Measurements from ENCODE around the gene CRYBG3.

The CRYBG3 gene

GRCh38 chr3:97949743-97950142 lies 127.9 kb downstream of the CRYBG3 start:
- no peak for DNase-seq

DNA sequence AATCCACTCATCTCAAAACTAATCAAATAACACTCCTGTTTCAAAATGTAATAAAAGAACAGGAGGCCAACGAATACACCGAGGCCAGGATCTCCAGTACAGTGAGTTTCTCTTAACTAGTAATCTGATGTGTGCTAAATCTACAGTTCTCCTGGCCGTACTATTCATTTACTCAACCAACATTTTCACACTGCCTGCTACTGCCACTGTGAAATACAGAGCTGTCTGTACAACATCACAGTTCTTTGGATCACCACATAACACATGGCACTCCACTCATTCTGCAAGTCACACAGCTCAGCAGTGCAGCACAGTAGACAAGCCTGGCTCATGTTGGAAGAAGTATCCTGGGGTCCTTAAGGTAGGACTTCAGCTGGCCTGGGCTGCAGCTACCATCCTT lies 128.5 kb downstream of the CRYBG3 start:
- DNase-seq = no peak

GRCh38 chr3:97952280-97952679 lies 130.5 kb downstream of the CRYBG3 start:
- DNase-seq = no peak

- DNase-seq = no peak
Observed at GRCh38 chr3:97952872-97953271, 131.1 kb downstream of the CRYBG3 start.

DNA sequence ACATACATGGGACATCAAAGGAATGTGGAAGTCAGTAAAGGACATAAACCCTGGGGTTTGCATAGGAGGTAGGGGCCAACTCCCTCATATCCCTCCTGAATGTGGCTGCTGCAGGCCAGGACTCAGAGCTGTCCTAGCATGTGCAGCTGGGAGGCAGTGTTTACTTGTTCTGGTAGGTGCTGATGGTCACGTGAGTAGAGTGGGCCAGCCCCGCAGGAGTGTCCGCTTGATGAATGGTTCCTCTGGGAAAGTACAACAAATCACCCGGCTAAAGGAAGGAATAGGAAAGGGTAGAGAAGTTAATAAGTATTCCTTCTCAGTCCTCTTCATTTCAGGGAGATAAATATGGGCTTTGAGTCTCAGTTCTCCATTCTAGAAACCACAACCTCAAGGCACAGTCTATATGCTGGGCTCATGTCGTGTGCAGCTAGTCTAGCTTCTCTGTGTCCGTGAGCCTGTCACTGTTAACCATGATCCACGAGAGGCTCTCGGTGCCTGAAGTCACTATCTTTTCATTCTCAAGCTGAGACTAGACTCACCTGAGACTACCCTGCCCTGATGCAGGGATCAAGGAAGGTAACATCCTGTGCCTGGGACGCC lies 132.5 kb downstream of the CRYBG3 start:
- no peak for DNase-seq

DNA sequence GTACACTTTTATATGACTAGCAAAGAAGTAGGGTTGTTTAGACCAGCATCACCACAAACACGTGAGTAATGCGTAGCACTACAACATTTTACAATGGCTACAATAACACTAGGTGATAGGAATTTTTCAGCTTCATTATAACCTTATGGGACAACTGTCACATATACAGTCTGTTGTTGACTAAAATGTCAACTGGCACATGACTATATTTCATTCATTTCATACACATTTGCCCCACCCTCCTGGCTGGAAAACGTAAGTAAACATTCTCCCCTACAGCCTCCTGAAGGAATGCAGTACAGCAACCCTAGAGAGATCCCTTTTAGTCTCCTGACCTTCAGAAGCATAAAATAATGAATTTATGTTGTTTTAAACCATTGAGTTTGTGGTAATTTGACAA lies 134.2 kb downstream of the CRYBG3 start:
- DNase-seq = no peak

- DNase-seq = no peak
Observed at GRCh38 chr3:97957617-97958311, 136.0 kb downstream of the CRYBG3 start.

DNA sequence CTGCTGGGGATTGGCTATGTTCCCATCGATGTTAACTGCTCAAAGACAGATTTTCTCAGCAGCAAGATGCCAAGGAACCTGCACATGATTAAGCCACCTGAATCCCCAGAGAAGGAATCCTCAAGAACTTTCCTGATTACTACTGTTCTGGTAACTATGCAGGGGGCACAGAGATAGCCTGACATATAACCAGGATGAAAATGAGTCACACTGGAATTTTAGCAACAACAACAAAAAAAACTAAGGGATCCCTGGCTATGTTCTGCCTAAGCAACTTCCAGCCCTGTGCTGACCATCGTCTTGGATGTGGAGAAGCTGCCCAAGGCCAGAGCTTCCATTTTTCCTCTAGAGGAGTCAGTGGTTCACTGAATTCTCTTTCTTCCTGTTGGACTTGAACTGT lies 136.6 kb downstream of the CRYBG3 start:
- no peak for DNase-seq

DNA sequence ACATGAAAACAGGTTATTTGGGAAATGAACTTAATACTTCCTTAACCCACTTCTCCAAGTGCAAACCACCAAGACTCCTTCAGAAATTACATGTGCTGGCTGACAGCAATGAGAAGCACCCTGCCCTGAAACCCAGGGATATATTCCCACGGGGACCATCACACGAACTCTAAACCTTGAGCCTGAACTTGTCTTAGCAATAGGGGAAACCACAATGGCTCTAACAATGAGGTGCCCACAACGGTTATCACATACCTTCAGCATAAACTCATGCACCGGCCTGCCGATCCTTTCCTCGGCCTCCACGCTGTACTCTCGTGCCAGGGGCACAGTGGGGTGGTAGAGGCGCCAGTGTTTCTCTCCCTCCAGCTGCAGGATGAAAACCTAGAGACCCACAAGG lies 137.0 kb downstream of the CRYBG3 start:
- no peak for DNase-seq

GRCh38 chr3:97959872-97960271 lies 138.1 kb downstream of the CRYBG3 start:
- no peak for DNase-seq

GRCh38 chr3:97960551-97960950 lies 138.7 kb downstream of the CRYBG3 start:
- no peak for DNase-seq

- DNase-seq = no peak
Observed at GRCh38 chr3:97960993-97961766, 139.4 kb downstream of the CRYBG3 start.

DNA sequence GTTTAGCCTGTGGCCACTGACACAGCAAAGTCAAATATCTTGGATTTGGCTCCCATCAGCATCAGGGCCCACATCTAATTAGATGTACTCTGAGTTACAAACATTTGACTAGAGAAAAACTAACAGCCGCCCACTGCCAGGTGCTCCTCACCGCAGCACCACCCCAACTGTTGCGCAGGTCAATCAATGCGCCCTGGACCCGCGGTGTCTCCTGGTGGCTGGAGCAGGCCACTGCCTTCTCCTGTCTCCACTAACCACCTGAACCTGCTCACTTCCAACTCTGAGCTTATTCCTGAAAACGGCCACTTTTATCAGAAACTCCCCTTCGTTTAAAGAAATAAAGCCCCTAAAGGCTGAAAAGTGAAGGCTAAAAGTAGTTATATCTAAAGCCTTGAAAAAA lies 146.2 kb downstream of the CRYBG3 start:
- DNase-seq = no peak

DNA sequence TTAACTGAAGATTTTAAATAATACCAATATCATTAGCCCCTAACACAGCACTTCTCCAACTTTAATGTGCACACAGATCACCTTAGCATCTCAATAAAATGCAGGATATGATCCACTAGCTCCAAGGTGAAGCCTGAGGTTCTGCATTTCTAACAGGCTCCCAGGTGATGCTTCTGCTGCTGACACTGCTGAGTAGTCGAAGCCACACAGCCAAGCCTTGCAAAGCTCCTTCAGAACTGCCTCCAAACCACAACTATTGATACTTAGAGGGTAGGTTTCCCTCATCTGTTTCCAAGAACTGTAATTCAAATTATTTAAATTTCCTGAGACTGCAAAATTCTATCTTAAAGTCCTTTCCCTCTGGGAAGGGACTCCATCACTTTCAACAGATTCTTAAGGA lies 146.6 kb downstream of the CRYBG3 start:
- no peak for DNase-seq

DNA sequence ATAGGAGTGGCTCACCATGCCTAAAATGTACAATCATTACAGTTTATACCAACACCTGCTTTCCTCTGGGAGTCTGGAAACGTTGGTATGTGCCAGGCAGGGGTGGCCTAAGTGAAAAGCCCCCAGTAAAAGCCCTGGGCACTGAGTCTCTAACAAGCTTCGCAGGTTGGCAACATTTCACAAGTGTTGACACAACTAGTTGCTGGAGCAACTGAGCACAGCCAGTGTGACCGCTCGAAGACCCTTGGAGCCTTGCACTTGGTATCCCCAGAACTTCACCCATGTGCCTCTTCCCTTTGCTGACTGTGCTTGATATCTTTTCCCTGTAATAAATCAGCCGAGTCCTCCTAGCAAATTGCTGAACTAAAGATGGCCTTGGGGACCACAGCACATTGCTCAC lies 147.7 kb downstream of the CRYBG3 start:
- no peak for DNase-seq

- no peak for DNase-seq
Observed at GRCh38 chr3:97970156-97970555, 148.3 kb downstream of the CRYBG3 start.

DNA sequence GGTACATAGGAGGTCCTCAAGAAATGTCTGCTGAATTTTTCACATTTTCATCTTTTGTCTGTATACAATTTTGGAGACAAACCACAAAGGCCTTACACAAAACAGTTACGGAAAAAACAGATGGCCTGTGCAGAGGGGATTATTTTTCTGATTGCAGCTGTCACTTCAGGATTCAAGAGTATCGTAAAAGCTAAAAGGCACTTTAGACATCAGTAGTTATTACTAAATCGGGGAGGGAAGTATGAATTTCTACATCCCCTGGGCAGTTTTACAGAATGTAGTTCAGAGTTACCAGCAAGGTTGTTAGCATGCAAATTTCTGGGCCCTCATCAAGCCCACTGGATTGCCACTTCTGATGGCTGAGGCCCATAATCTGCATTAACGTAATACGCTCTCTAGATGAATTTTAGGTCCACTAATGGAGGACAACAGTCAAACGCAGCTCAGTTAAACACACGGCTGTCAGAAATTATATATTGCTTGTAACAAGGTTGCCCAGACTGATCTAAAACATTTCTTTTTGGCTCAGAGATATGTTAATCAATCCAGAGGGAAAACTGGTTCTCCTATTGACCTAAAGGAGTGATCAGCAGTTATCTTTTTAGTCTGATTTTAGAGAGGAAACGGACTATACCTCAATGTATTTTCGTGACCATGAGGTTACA lies 149.3 kb downstream of the CRYBG3 start:
- no peak for DNase-seq

DNA sequence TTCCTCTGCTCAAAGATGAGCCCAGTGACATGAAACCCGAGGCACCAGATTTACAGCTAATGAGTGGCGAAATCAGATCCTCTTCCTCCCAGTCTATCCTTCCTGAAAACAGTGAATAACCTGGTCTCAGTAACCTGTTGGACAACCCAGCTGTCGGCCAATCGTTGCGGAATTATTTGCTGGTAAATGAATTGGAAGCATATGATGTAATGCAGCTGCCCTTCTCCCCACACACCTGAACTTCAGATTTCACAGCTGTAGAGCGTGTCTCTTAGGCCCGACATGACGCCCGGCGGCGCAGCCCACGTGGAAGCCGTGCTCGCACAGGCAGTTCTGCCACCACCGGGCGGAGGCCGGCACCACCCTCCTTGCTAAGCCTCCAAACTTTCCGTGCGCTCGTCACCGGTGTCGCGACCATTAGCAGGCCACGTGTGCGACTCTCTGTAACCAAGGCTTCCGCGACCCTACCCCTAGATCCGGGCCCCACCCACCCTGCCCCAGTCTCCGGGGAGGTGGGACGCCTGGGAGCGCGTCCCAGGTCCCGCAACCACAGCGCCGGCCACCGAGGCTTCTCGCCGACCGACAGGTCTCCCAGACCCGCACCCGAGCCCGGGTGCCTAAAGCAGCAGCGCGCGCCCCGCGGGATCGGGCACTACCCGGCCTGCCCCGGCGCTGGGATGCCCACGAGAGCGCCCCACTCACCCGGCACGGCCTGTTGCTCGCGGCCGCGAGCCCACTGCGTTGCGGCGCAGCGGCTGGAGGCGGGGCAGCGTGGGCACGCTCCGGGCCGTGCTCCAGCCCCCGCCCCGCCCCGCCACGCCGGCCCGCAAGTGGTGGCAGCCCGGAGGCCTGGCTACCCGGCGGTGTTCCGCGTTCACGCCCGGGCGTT lies 150.1 kb downstream of the CRYBG3 start, which contains the start of gene RIOX2:
Gene RIOX2, minus strand, starts transcription at position 753 of the 889 bp plus-strand sequence. CDS start 4,838 bp downstream, outside the sequence.
- DNase-seq = peak; percentile 80

GRCh38 chr3:97972976-97973375 lies 151.2 kb downstream of the CRYBG3 start:
- DNase-seq = no peak

- DNase-seq = no peak
Observed at GRCh38 chr3:97974996-97975395, 153.2 kb downstream of the CRYBG3 start.

DNA sequence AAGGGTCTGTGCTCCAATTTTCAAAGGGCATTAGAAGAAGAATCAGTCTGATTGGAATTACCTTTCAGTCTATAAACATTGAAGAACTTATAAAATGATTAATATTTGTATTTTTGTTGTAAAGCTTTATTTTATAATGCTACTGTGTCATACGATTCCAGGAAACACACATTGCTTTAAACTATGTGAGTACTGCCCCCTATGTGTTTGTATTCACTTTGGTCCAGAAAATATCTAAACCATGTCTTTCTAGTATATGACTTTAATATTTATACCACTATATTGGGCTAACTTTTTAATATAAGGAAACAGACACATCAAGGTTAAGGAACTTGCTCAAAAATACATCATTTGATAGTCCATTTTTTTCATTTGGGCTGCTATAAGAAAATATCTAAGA lies 153.7 kb downstream of the CRYBG3 start:
- DNase-seq = no peak

DNA sequence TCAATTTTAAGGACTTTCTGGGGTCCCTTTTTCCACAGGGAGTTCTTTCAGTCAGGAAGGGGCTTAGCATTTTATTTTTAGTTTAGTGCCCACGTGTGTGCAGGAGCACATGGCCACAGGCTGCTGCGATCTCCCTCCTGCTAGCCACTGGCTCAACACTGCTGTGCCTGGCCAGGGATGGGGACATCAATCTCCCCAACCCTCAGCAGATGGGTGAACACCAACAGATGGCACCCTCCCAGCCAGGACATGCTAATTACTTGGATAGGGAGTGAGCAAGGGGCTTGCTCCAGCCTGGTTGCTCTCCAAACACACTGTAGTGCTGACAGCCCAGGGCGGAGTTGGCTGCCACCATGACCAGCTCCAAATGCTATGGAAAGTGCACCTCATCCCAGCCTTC lies 157.8 kb downstream of the CRYBG3 start:
- no peak for DNase-seq

Data from stimulated activated CD4-positive, alpha-beta T cell treated with anti-CD3 and anti-CD28 coated beads, Interleukin-4, amount 100 ng/mL, for 24 hours (primary cell).